Heart left ventricle (tissue), 16 donors: ENCODE measurements around the gene TEX38. TPM values are rescaled to one million over a fixed set of nuclear protein-coding genes. Genes with fewer than 3 reads are reported as not detected.
"Not testable (repeated sequence)": the region's sequence is repeated elsewhere in the genome, so short reads cannot be mapped to it uniquely, and the experiment has no call there.

Experiments used
- ATAC-seq, 4 donors: fragments of 200-7000 bp; cut with Tn5 transposase; one replicate each; pipeline ENCODE4 v1.9.1; 2020 to 2022; ENCODE audit warnings: moderate library complexity in 4 of 4, mild to moderate bottlenecking in 3 of 4, moderate number of reproducible peaks in 1 of 4
- DNase-seq, 5 donors: peaks; one replicate each; pipeline ENCODE4 v3.0.0-alpha.2; 2020
- H3K27ac ChIP-seq, 12 donors: fragments of 200-600 bp; sonication (generic) in 4 of 12; one replicate each; pipeline versions ENCODE4 v1.5.0 to v1.8.0; 2016 to 2022; ENCODE audit warnings: mild to moderate bottlenecking in 2 of 12
- H3K27me3 ChIP-seq, 9 donors: fragments of 200-600 bp; sonication (generic) in 2 of 9; one replicate each; pipeline versions ENCODE4 v1.5.1 to v1.8.0; 2016 to 2022; ENCODE audit warnings: mild to moderate bottlenecking in 3 of 9
- H3K36me3 ChIP-seq, 9 donors: fragments of 200-600 bp; sonication (generic) in 2 of 9; one replicate each; pipeline versions ENCODE4 v1.5.0 to v1.8.0; 2018 to 2022; ENCODE audit warnings: mild to moderate bottlenecking in 2 of 9
- H3K4me1 ChIP-seq, 12 donors: fragments of 200-600 bp; sonication (generic) in 4 of 12; one replicate each; pipeline versions ENCODE4 v1.5.0 to v1.8.0; 2016 to 2022; ENCODE audit warnings: mild to moderate bottlenecking in 3 of 12
- H3K4me3 ChIP-seq, 12 donors: fragments of 200-600 bp; sonication (generic) in 4 of 12; one replicate each; pipeline versions ENCODE4 v1.5.0 to v1.8.0; 2017 to 2022; ENCODE audit warnings: mild to moderate bottlenecking in 9 of 12, moderate library complexity in 4 of 12
- H3K9me3 ChIP-seq, 12 donors: fragments of 200-600 bp; sonication (generic) in 4 of 12; one replicate each; pipeline versions ENCODE4 v1.5.0 to v1.8.0; 2016 to 2022; ENCODE audit warnings: mild to moderate bottlenecking in 1 of 12
- CTCF ChIP-seq, 12 donors: fragments of 200-600 bp; sonication (generic) in 4 of 12; IDR thresholded peaks; one replicate each; pipeline versions ENCODE4 v1.5.0 to v1.8.0; 2018 to 2022; ENCODE audit warnings: antibody characterized with exemption in 12 of 12, mild to moderate bottlenecking in 5 of 12
- POLR2A ChIP-seq, 2 donors: fragments of 450-650 bp; IDR thresholded peaks; one replicate each; pipeline ENCODE4 v1.6.1; 2017; ENCODE audit warnings: antibody characterized with exemption in 2 of 2, mild to moderate bottlenecking in 2 of 2, moderate library complexity in 2 of 2
- whole genome bisulfite sequencing, 4 donors: extraction: QIAGEN DNeasy Blood & Tissue Kit in 2 of 4; methylation state at CpG; one replicate each; pipeline versions ENCODE4 v1.1.5 to v1.1.7; 2013 to 2018; 5-methylcytosine and 5-hydroxymethylcytosine counted together
- intact Hi-C, 10 donors: fragments of 100-400 bp; cut with DNase I; formaldehyde crosslinking; loops; one replicate each; pipeline versions ENCODE4 v1.11.1 to v1.14.2; 2022
- polyA plus RNA-seq, 2 donors: library from polyadenylated mRNA; stranded (reverse); fragments of 200-250 nt; gene quantifications; one replicate each; pipeline ENCODE4 v1.2.3, GENCODE V29; 2013
- total RNA-seq, 9 donors: library from RNA; depleted of rRNA in 2 of 9; stranded (reverse); fragments of >200 nt in 2 of 9; fragmentation: NEBNext Ultra II Directional in 3 of 9; extraction: Animal tissue kit (Norgen Biotek cat#: 25700) in 3 of 9; gene quantifications; one replicate each; pipeline versions ENCODE4 v1.1.0 to v1.2.4, GENCODE V29; 2016 to 2023
- donor health status: ischemic (EF 13 %, LVEDD 7.1; RV severe dilation, severe dysfunction).
- donor health status: healthy with polysubstance abuse.
- donor health status: DM: no; HTN: yes; CAD: no.
- donor health status: DM: no; HTN: no; CAD: no.
- donor health status: ischemic (EF 25% LVEDD 6.9; RV normal size, moderate dysfunction).
- donor health status: ischemic (EF 25% LVEDD 5.7; RV mildly dilated, moderate dysfunction).
- donor health status: healthy.
- donor health status: DM: yes; HTN: yes; CAD: no.
- donor health status: ischemic (EF 35%, LVEDD 5.7; RV mildly dilated, moderate dysfunction).
- donor health status: nonischemic (EF 11% LVEDD 7.7; RV severe dilation, severe dysfunction).
- donor health status: DM: yes; HTN: yes; CAD: no.
- donor health status: PGD.
- donor health status: ischemic (EF 29% LVEDD 5.4; RV normal size, mild dysfunction).
- donor health status: nonischemic (EF 23%, LVEDD 6.1; RV moderate dilation, normal function).

TEX38 gene
- total and polyA plus RNA-seq, 11 donors, result 0.81 TPM; not detected in 10

GRCh38 chr1:46692811-46693770 is 21.4 kb downstream of the TEX38 start:
- peaks cover 0 to 30% (median 14%) of the 10 kb centered on the region in 12 donors for H3K4me1 ChIP-seq
- no peaks in the 10 kb centered on the region for H3K9me3 ChIP-seq
- peaks cover 5 to 86% (median 73%) of the 10 kb centered on the region in 9 donors for H3K36me3 ChIP-seq
- DNase-seq, result no peak
- WGBS, 4 donors, result 16 to 52% (median 45%) methylated on average over 3 of the region's 3 CpGs
- peak in 3 of 4 donors; percentile 30 to 52 (median 50) for ATAC-seq
- no peak for TF ChIP-seq POLR2A (IDR thresholded peaks at IDR 0.05)
- no peak for TF ChIP-seq CTCF (IDR thresholded peaks at IDR 0.05)
- no peak overlapping the region for H3K4me3 ChIP-seq
- intact Hi-C loops, result no loop called here
- peak overlapping the region in 1 of 12 donors; percentile 26 for H3K27ac ChIP-seq
- H3K27me3 ChIP-seq, result no peaks in the 10 kb centered on the region

GRCh38 chr1:46694676-46695075 is 23.0 kb downstream of the TEX38 start:
- 95 to 97% (median 95%) methylated on average over 3 to 4 of the region's 4 CpGs for WGBS, 4 donors
- DNase-seq, H3K9me3 ChIP-seq, H3K27ac ChIP-seq, intact Hi-C loops, ATAC-seq, H3K4me3 ChIP-seq, H3K27me3 ChIP-seq: not testable (repeated sequence)
- Histone ChIP-seq H3K4me1 (peaks cover 0 to 27% (median 14%) of the 10 kb centered on the region in 12 donors), H3K36me3 (peaks cover 5 to 84% (median 68%) of the 10 kb centered on the region in 9 donors)

DNA sequence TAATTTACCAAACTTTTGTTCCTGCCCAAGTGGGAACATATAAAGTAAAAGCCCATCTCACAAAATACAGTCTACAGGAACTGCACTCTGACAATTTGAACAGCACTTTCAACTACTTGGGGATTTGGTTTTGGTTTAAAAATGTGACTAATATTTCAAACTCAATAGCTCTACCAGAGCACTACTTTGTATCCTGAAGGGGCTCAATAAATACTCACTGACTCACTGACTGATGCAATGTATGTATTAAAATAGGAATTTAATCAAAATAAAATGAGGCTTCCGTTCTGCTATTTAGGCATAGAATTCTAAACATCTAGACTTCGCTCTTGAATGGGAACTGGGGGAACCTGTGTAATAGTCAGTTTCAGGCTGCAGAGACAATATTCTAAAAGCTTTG is 25.4 kb downstream of the TEX38 start:
- H3K36me3 ChIP-seq, result peaks cover 0 to 80% (median 60%) of the 10 kb centered on the region in 9 donors

GRCh38 chr1:46699666-46700065 is 28.0 kb downstream of the TEX38 start:
- ATAC-seq, result peak in 1 of 4 donors; percentile 36
- peaks cover 0 to 9% (median 0%) of the 10 kb centered on the region in 12 donors for H3K4me1 ChIP-seq
- no peak for DNase-seq
- H3K9me3 ChIP-seq, result no peaks in the 10 kb centered on the region
- intact Hi-C loops, result no loop called here
- TF ChIP-seq CTCF (IDR thresholded peaks at IDR 0.05) (no peak), POLR2A (IDR thresholded peaks at IDR 0.05) (no peak)
- no peak overlapping the region for H3K4me3 ChIP-seq
- WGBS, 4 donors, result 56 to 81% (median 68%) methylated on average over 3 of the region's 3 CpGs
- H3K36me3 ChIP-seq, result peaks cover 0 to 92% (median 78%) of the 10 kb centered on the region in 9 donors
- H3K27ac ChIP-seq, result no peak overlapping the region
- H3K27me3 ChIP-seq, result no peaks in the 10 kb centered on the region

More for the DNA sequence above, 25.4 kb downstream of the TEX38 start:
- H3K4me1 ChIP-seq, result peaks cover 0 to 16% (median 13%) of the 10 kb centered on the region in 12 donors
- 95 to 100% (median 98%) methylated on average over 2 of the region's 2 CpGs for WGBS, 4 donors
- H3K27ac ChIP-seq, result no peak overlapping the region
- H3K4me3 ChIP-seq, result no peak overlapping the region
- intact Hi-C loops, result no loop called here
- no peaks in the 10 kb centered on the region for H3K27me3 ChIP-seq
- no peaks in the 10 kb centered on the region for H3K9me3 ChIP-seq
- ATAC-seq (no peak), DNase-seq (no peak)
- TF ChIP-seq POLR2A (IDR thresholded peaks at IDR 0.05) (no peak), CTCF (IDR thresholded peaks at IDR 0.05) (no peak)
